MM.1S (cell line): ENCODE measurements around the gene RERE.

Experiments
- DNase-seq: peaks from one replicate; pipeline ENCODE4 v3.0.0-alpha.2; 2015
- H2AFZ ChIP-seq: fragments of 300-600 bp; sonication (generic); 2 replicates; pipeline ENCODE4 v1.6.0; 2016; ENCODE audit warnings: antibody characterized with exemption, low read length
- H3F3A ChIP-seq: fragments of 300-600 bp; sonication (generic); 2 replicates; pipeline ENCODE4 v1.6.1; 2016; ENCODE audit warnings: mild to moderate bottlenecking, antibody characterized with exemption, low read length, moderate library complexity, mixed read lengths; ENCODE audit not compliant: insufficient read depth
- H3K27ac ChIP-seq: fragments of 300-600 bp; sonication (generic); 2 replicates; pipeline ENCODE4 v1.5.1; 2016; ENCODE audit warnings: mild to moderate bottlenecking, low read length
- H3K27me3 ChIP-seq: fragments of 300-600 bp; sonication (generic); replicated peaks from 2 replicates; pipeline ENCODE4 v1.6.0; 2016; ENCODE audit warnings: low read length; ENCODE audit not compliant: insufficient read depth
- H3K36me3 ChIP-seq: fragments of 300-600 bp; sonication (generic); replicated peaks from 2 replicates; pipeline ENCODE4 v1.6.1; 2016; ENCODE audit warnings: mild to moderate bottlenecking, low read length, mixed read lengths; ENCODE audit not compliant: insufficient read depth
- H3K4me1 ChIP-seq: fragments of 300-600 bp; sonication (generic); 2 replicates; pipeline ENCODE4 v1.6.1; 2016; ENCODE audit warnings: low read length, mixed read lengths
- H3K4me2 ChIP-seq: fragments of 300-600 bp; sonication (generic); 2 replicates; pipeline ENCODE4 v1.6.0; 2016; ENCODE audit warnings: low read depth, low read length
- H3K4me3 ChIP-seq: fragments of 300-600 bp; sonication (generic); 2 replicates; pipeline ENCODE4 v1.5.1; 2016; ENCODE audit warnings: low read length, mixed read lengths
- H3K79me2 ChIP-seq: fragments of 300-600 bp; sonication (generic); 2 replicates; pipeline ENCODE4 v1.6.1; 2016; ENCODE audit warnings: mixed run types, low read length, mixed read lengths
- H3K9ac ChIP-seq: fragments of 300-600 bp; sonication (generic); 2 replicates; pipeline ENCODE4 v1.6.1; 2016; ENCODE audit warnings: low read length, mixed read lengths
- H3K9me2 ChIP-seq: fragments of 300-600 bp; sonication (generic); replicated peaks from 2 replicates; pipeline ENCODE4 v1.6.1; 2016; ENCODE audit warnings: mild to moderate bottlenecking, low read length, mixed read lengths; ENCODE audit not compliant: insufficient read depth
- H3K9me3 ChIP-seq: fragments of 300-600 bp; sonication (generic); replicated peaks from 2 replicates; pipeline ENCODE4 v1.6.1; 2016; ENCODE audit warnings: mild to moderate bottlenecking, low read length, mixed read lengths; ENCODE audit not compliant: insufficient read depth
- H4K20me1 ChIP-seq: fragments of 300-600 bp; sonication (generic); 2 replicates; pipeline ENCODE4 v1.6.1; 2016; ENCODE audit warnings: mild to moderate bottlenecking, low read length, moderate library complexity, mixed read lengths; ENCODE audit not compliant: insufficient read depth
- CTCF ChIP-seq: fragments of 300-600 bp; sonication (generic); IDR thresholded peaks from 2 replicates; pipeline ENCODE4 v1.5.1; 2016; ENCODE audit warnings: antibody characterized with exemption, low read length, mixed read lengths
- EZH2 ChIP-seq: fragments of 300-600 bp; sonication (generic); optimal IDR thresholded peaks from 2 replicates; pipeline ENCODE3; 2017; ENCODE audit warnings: low read depth, mild to moderate bottlenecking, antibody characterized with exemption, low read length, mixed read lengths
- EZH2phosphoT487 ChIP-seq: fragments of 300-600 bp; sonication (generic); IDR thresholded peaks from 2 replicates; pipeline ENCODE4 v1.6.1; 2018; ENCODE audit warnings: antibody characterized with exemption, low read length

Gene RERE

GRCh38 chr1:8678673-8679394 lies 138.6 kb downstream of the RERE start:
- Histone ChIP-seq H3K4me1 (peaks cover 8% of the 10 kb centered on the region; the same call in 1 of the 2 replicates), H4K20me1 (no peaks in the 10 kb centered on the region), H3K79me2 (peaks cover 89% of the 10 kb centered on the region), H3K9me3 (no peaks in the 10 kb centered on the region), H3K27me3 (no peaks in the 10 kb centered on the region), H3K4me3 (no peak overlapping the region), H3K36me3 (no peaks in the 10 kb centered on the region), H2AFZ (no peak overlapping the region), H3K4me2 (no peak overlapping the region), H3K27ac (no peak overlapping the region), H3F3A (peaks cover 12% of the 10 kb centered on the region), H3K9me2 (no peaks in the 10 kb centered on the region), H3K9ac (no peak overlapping the region)
- TF ChIP-seq EZH2: no peak
- TF ChIP-seq CTCF: no peak
- no peak for TF ChIP-seq EZH2phosphoT487
- no peak for DNase-seq

- H3K4me3 ChIP-seq: no peak overlapping the region
- H3K79me2 ChIP-seq: peaks cover 85% of the 10 kb centered on the region
- H3K9ac ChIP-seq: no peak overlapping the region
- H3F3A ChIP-seq: peaks cover 12% of the 10 kb centered on the region
- no peaks in the 10 kb centered on the region for H3K9me2 ChIP-seq
- no peak for TF ChIP-seq CTCF
- no peak for TF ChIP-seq EZH2
- H3K4me1 ChIP-seq: peaks cover 8% of the 10 kb centered on the region; the same call in 1 of the 2 replicates
- H3K36me3 ChIP-seq: no peaks in the 10 kb centered on the region
- no peaks in the 10 kb centered on the region for H4K20me1 ChIP-seq
- no peak for DNase-seq
- H3K27ac ChIP-seq: no peak overlapping the region
- no peaks in the 10 kb centered on the region for H3K27me3 ChIP-seq
- H2AFZ ChIP-seq: no peak overlapping the region
- H3K4me2 ChIP-seq: no peak overlapping the region
- no peaks in the 10 kb centered on the region for H3K9me3 ChIP-seq
Measured at GRCh38 chr1:8677782-8678181, 139.7 kb downstream of the RERE start.

- Histone ChIP-seq H3K9ac (no peak overlapping the region), H3F3A (peaks cover 12% of the 10 kb centered on the region), H3K4me2 (no peak overlapping the region), H3K9me2 (no peaks in the 10 kb centered on the region), H3K36me3 (no peaks in the 10 kb centered on the region), H3K4me1 (peaks cover 8% of the 10 kb centered on the region; the same call in 1 of the 2 replicates), H2AFZ (no peak overlapping the region), H3K79me2 (peaks cover 83% of the 10 kb centered on the region), H3K9me3 (no peaks in the 10 kb centered on the region), H3K27me3 (no peaks in the 10 kb centered on the region), H3K27ac (no peak overlapping the region), H3K4me3 (no peak overlapping the region), H4K20me1 (0 out of 2 replicates have a peak, but pooled peaks cover 2% of the 10 kb centered on the region)
- DNase-seq: no peak
- TF ChIP-seq EZH2: no peak
- TF ChIP-seq CTCF: no peak
- no peak for TF ChIP-seq EZH2phosphoT487
Measured at GRCh38 chr1:8676813-8677212, 140.6 kb downstream of the RERE start.
